MCF 10A (cell line): ENCODE data around the gene CFAP100. TPM values are rescaled to one million over a fixed set of nuclear protein-coding genes. Genes with fewer than 3 reads are reported as not detected.

Experiments used
- BruUV-seq: library from RNA; stranded (reverse); fragments of 400-500 nt; replicated peaks from 2 replicates; lab custom pipeline; 2021; lab: Mats Ljungman, UMichigan
- CTCF ChIA-PET: fragments of 300-600 bp; sonication (Branson Sonifier 250); formaldehyde crosslinking; extraction: SDS; loops from one replicate; lab custom pipeline; 2021; ENCODE audit warnings: antibody characterized with exemption, inconsistent platforms; lab: Yijun Ruan, JAX
- POLR2A ChIA-PET: fragments of 300-600, 350-650 bp; sonication (Branson Sonifier 250); formaldehyde crosslinking; extraction: SDS; loops from one replicate; lab custom pipeline; 2020; ENCODE audit warnings: antibody characterized with exemption, inconsistent platforms; lab: Yijun Ruan, JAX
- DNase-seq: peaks from one replicate; pipeline ENCODE4 v3.0.0-alpha.2; 2018; ENCODE audit not compliant: unreplicated experiment
- H3K27ac Mint-ChIP-seq: one replicate; pipeline ENCODE4 v1.8.0; 2022; ENCODE audit warnings: mild to moderate bottlenecking, low read depth, mixed read lengths; ENCODE audit not compliant: unreplicated experiment
- H3K27me3 Mint-ChIP-seq: one replicate; pipeline ENCODE4 v1.8.0; 2022; ENCODE audit warnings: mixed read lengths; ENCODE audit not compliant: insufficient read depth, unreplicated experiment
- H3K36me3 Mint-ChIP-seq: one replicate; pipeline ENCODE4 v1.8.0; 2022; ENCODE audit warnings: mild to moderate bottlenecking, moderate library complexity, mixed read lengths; ENCODE audit not compliant: insufficient read depth, unreplicated experiment
- H3K4me1 Mint-ChIP-seq: one replicate; pipeline ENCODE4 v1.8.0; 2022; ENCODE audit warnings: mixed read lengths; ENCODE audit not compliant: insufficient read depth, unreplicated experiment
- H3K4me3 Mint-ChIP-seq: one replicate; pipeline ENCODE4 v1.8.0; 2022; ENCODE audit warnings: mild to moderate bottlenecking, moderate library complexity, mixed read lengths; ENCODE audit not compliant: unreplicated experiment
- H3K9me3 Mint-ChIP-seq: one replicate; pipeline ENCODE4 v1.8.0; 2022; ENCODE audit warnings: mixed read lengths; ENCODE audit not compliant: unreplicated experiment
- intact Hi-C: fragments of 100-400 bp; cut with micrococcal nuclease; formaldehyde crosslinking; loops from 2 replicates; pipeline ENCODE4 v1.14.1; 2022
- total RNA-seq: library from RNA; stranded (reverse); gene quantifications from 2 replicates; pipeline ENCODE4 v1.2.3, GENCODE V29; 2022
- TF ChIP-seq, protein P1 (sequence below): fragments of 200-600 bp; IDR thresholded peaks from one replicate; pipeline ENCODE4 v1.8.0; 2022; ENCODE audit warnings: antibody characterized with exemption, mild to moderate bottlenecking; ENCODE audit not compliant: unreplicated experiment

Gene CFAP100
- total RNA-seq, 1 experiment from 2014 or later: not detected

DNA sequence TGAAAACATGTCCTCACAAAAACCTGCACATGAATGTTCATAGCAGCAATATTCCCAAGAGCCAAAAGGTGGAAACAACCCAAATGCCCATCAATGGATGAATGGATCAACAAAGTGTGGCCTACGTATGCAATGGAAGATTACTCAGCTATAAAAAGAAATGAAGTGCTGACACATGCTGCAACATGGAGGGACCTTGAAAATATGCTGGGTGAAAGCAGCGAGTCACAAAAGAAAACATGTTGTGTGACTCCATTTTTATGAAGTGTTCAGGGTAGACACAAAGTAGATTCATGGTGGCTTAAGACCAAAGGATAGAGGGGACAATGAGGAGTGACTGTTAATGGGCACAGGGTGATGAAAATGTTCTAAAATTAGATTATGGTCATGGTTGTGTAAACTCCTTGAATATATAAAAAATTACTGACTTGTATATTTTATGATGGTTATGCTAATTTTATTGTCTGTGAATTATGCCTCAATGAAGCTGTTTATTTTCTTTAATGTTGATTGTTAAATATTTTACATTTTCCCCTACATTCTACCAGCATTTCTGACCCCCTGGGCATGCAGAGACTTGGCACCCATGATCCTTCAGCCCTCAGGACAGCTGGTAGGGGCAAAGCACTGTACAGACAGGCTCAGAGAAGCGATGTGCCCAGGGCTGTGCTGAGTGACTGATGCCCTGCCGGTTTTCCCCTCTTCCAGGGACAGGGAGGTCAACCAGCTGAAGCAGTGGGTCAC lies 37.8 kb downstream of the CFAP100 start:
- TF ChIP-seq, protein P1, sequence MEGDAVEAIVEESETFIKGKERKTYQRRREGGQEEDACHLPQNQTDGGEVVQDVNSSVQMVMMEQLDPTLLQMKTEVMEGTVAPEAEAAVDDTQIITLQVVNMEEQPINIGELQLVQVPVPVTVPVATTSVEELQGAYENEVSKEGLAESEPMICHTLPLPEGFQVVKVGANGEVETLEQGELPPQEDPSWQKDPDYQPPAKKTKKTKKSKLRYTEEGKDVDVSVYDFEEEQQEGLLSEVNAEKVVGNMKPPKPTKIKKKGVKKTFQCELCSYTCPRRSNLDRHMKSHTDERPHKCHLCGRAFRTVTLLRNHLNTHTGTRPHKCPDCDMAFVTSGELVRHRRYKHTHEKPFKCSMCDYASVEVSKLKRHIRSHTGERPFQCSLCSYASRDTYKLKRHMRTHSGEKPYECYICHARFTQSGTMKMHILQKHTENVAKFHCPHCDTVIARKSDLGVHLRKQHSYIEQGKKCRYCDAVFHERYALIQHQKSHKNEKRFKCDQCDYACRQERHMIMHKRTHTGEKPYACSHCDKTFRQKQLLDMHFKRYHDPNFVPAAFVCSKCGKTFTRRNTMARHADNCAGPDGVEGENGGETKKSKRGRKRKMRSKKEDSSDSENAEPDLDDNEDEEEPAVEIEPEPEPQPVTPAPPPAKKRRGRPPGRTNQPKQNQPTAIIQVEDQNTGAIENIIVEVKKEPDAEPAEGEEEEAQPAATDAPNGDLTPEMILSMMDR: no peak
- no TSS peak for BruUV-seq
- Mint-ChIP-seq H3K4me1 (peaks cover 5% of the 10 kb centered on the region), H3K36me3 (peaks cover 12% of the 10 kb centered on the region), H3K27me3 (no peaks in the 10 kb centered on the region), H3K4me3 (no peak overlapping the region), H3K27ac (no peak overlapping the region), H3K9me3 (no peaks in the 10 kb centered on the region)
- no peak for DNase-seq
- ChIA-PET POLR2A (interaction anchor here (2.3 kb wide), 1 partner anchor 15 kb away, joined by 4 read pairs; no protein-coding TSS in a partner anchor), CTCF (interaction anchor here (0.5 to 0.6 kb wide), 2 partner anchors 299 to 432 kb away, joined by 3 to 4 read pairs; no protein-coding TSS in a partner anchor)
- intact Hi-C loops: no loop called here

DNA sequence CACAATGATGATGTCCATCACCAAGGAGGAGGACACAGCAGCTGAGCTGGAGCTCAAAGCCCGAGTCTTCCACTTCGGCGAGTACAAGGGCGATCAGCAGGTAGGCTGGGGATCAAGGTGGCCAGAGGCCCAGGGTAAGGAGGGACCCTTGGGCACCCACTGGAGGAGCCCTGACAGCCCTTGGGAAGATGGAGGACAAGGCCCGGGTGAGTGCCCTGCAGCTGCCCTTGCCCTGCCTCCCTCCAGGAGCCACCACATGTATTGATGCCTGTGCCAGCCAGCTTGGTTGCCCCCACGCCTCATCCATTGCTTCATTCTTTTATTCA lies 38.4 kb downstream of the CFAP100 start:
- no peaks in the 10 kb centered on the region for H3K9me3 Mint-ChIP-seq
- no peak overlapping the region for H3K4me3 Mint-ChIP-seq
- ChIA-PET CTCF (interaction anchor here (0.6 to 1.5 kb wide), 2 partner anchors 299 kb away, joined by 4 to 6 read pairs; no protein-coding TSS in a partner anchor), POLR2A (interaction anchor here (2.3 kb wide), 1 partner anchor 15 kb away, joined by 4 read pairs; no protein-coding TSS in a partner anchor)
- no peak overlapping the region for H3K27ac Mint-ChIP-seq
- H3K27me3 Mint-ChIP-seq: no peaks in the 10 kb centered on the region
- peaks cover 16% of the 10 kb centered on the region for H3K36me3 Mint-ChIP-seq
- TF ChIP-seq, protein P1: no peak
- H3K4me1 Mint-ChIP-seq: peaks cover 5% of the 10 kb centered on the region
- BruUV-seq: no TSS peak
- intact Hi-C loops: no loop called here
- DNase-seq: no peak

DNA sequence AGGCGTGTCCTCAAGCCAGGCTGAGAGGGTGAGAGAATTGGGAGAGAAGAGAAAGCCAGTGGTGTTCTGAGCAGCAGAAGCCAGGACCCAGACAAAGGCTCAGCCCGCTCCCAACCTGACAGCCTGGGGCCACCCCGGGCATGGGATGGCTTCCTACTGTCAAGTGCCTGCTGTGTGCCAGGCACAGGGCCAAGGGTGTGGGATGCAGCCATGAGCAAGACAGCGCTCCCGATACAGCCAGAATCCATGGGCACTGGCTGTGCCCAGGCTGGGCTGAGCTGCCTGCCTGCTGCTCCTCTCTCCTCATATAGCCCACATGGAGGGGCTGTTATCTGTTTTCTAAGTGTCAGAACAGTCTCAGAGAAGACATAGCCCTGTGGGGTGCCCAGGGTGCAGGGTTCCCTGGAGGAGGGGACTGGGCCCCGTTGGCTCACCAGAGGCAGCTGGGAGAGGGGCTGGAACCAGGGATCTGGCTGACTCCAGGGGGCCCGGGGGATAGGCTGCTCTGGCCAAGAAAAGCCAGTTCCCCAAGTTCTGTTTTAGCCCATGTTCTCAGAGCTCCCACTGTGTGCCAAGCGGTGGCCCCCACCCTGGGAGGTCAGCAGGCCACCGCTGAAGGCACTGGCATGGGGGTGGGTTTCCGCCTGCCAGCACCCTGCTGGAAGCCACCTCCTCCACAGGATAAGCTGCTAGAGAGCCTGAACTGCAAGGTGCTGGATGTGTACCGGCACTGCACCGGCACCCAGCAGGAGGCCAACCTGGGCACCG lies 39.0 kb downstream of the CFAP100 start:
- peak; percentile 38 for DNase-seq
- TF ChIP-seq, protein P1: no peak
- Mint-ChIP-seq H3K4me1 (peaks cover 5% of the 10 kb centered on the region), H3K27me3 (no peaks in the 10 kb centered on the region), H3K9me3 (no peaks in the 10 kb centered on the region), H3K4me3 (no peak overlapping the region), H3K27ac (no peak overlapping the region), H3K36me3 (peaks cover 16% of the 10 kb centered on the region)
- ChIA-PET CTCF (interaction anchor here (0.5 to 1.5 kb wide), 2 partner anchors 9 to 299 kb away, joined by 3 to 6 read pairs; no protein-coding TSS in a partner anchor), POLR2A (interaction anchor here (2.3 kb wide), 1 partner anchor 14 kb away, joined by 4 read pairs; no protein-coding TSS in a partner anchor)
- intact Hi-C loops: no loop called here
- no TSS peak for BruUV-seq

DNA sequence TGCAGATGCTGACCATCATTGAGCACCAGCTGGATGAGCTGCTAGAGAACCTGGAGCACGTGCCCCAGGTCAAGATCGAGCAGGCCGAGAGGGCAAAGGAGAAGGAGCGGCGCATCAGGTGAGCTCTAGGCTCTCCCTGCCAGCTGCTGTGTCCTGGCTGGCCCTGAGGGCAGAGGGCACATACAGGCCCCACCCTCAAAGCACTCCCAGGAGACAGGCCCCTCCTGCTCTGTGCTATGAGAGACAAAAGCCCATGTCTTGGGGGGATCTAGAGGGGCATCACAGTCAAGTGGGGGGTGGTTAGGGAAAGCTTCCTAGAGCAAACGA lies 39.5 kb downstream of the CFAP100 start:
- intact Hi-C loops: no loop called here
- CTCF ChIA-PET: interaction anchor here (0.5 to 1.5 kb wide), 3 partner anchors 8 to 791 kb away, joined by 3 to 6 read pairs (median 4); no protein-coding TSS in a partner anchor
- no peaks in the 10 kb centered on the region for H3K9me3 Mint-ChIP-seq
- H3K27ac Mint-ChIP-seq: no peak overlapping the region
- H3K27me3 Mint-ChIP-seq: no peaks in the 10 kb centered on the region
- TF ChIP-seq, protein P1: no peak
- peaks cover 5% of the 10 kb centered on the region for H3K4me1 Mint-ChIP-seq
- no peak for DNase-seq
- no TSS peak for BruUV-seq
- POLR2A ChIA-PET: interaction anchor here (2.3 kb wide), 1 partner anchor 14 kb away, joined by 4 read pairs; no protein-coding TSS in a partner anchor
- H3K4me3 Mint-ChIP-seq: no peak overlapping the region
- H3K36me3 Mint-ChIP-seq: peaks cover 16% of the 10 kb centered on the region
